HepG2 (cell line): ENCODE measurements around the gene CALD1. TPM values are rescaled to one million over a fixed set of nuclear protein-coding genes. Genes with fewer than 3 reads are reported as not detected.

ENCODE experiments used
- ATF7-NPFF ChIP-seq: sonication (generic); formaldehyde crosslinking; IDR thresholded peaks from 2 replicates; pipeline ENCODE4 v1.8.1; 2023; ENCODE audit warnings: mild to moderate bottlenecking, low read depth, missing genetic modification reagents, moderate library complexity
- DBP ChIP-seq: sonication (generic); formaldehyde crosslinking; IDR thresholded peaks from 2 replicates; pipeline ENCODE4 v1.4.0; 2020; ENCODE audit warnings: missing genetic modification reagents; ENCODE audit errors: not compliant biosample characterization
- GATAD1 ChIP-seq: IDR thresholded peaks from 2 replicates; pipeline ENCODE4 v1.6.1; 2016; ENCODE audit warnings: missing genetic modification reagents, missing compliant biosample characterization
- HNRNPUL1 ChIP-seq: fragments of 200-400 bp; formaldehyde crosslinking; IDR thresholded peaks from 2 replicates; pipeline ENCODE4 v1.6.1; 2017; ENCODE audit warnings: low read depth, mild to moderate bottlenecking, low read length, moderate library complexity
- KDM3A ChIP-seq: IDR thresholded peaks from 2 replicates; pipeline ENCODE4 v1.6.1; 2018; ENCODE audit warnings: low read depth, missing compliant biosample characterization
- MATR3 ChIP-seq: sonication (generic); formaldehyde crosslinking; IDR thresholded peaks from 2 replicates; pipeline ENCODE4 v1.4.0; 2020; ENCODE audit warnings: missing genetic modification reagents
- MNT ChIP-seq: fragments of 450-650 bp; IDR thresholded peaks from 2 replicates; pipeline ENCODE4 v1.6.1; 2016
- MTA1 ChIP-seq: sonication (generic); formaldehyde crosslinking; IDR thresholded peaks from 2 replicates; pipeline ENCODE4 v1.4.0; 2020; ENCODE audit warnings: missing genetic modification reagents, mild to moderate bottlenecking, borderline replicate concordance
- MTF2 ChIP-seq: sonication (generic); formaldehyde crosslinking; IDR thresholded peaks from 2 replicates; pipeline ENCODE4 v1.5.0; 2020; ENCODE audit warnings: missing genetic modification reagents, borderline replicate concordance
- NAIF1 ChIP-seq: sonication (generic); formaldehyde crosslinking; IDR thresholded peaks from 2 replicates; pipeline ENCODE4 v1.5.0; 2020; ENCODE audit warnings: mild to moderate bottlenecking, missing genetic modification reagents, borderline replicate concordance
- NFRKB ChIP-seq: fragments of 450-650 bp; IDR thresholded peaks from 2 replicates; pipeline ENCODE4 v1.6.1; 2017
- PATZ1 ChIP-seq: sonication (generic); formaldehyde crosslinking; IDR thresholded peaks from 2 replicates; pipeline ENCODE4 v1.4.0; 2020; ENCODE audit warnings: missing genetic modification reagents
- PCBP2 ChIP-seq: fragments of 200-400 bp; formaldehyde crosslinking; optimal IDR thresholded peaks from 2 replicates; pipeline ENCODE3; 2018; ENCODE audit warnings: low read length, low read depth; ENCODE audit not compliant: poor library complexity, severe bottlenecking
- PLSCR1 ChIP-seq: sonication (generic); formaldehyde crosslinking; IDR thresholded peaks from 2 replicates; pipeline ENCODE4 v1.5.0; 2020; ENCODE audit warnings: missing genetic modification reagents, mild to moderate bottlenecking, borderline replicate concordance
- PREB ChIP-seq: sonication (generic); formaldehyde crosslinking; IDR thresholded peaks from 2 replicates; pipeline ENCODE4 v1.4.0; 2020; ENCODE audit warnings: missing genetic modification reagents
- RFXANK ChIP-seq: IDR thresholded peaks from 2 replicates; pipeline ENCODE4 v1.6.1; 2016
- RXRB ChIP-seq: IDR thresholded peaks from 2 replicates; pipeline ENCODE4 v1.6.1; 2016; ENCODE audit warnings: borderline replicate concordance, missing genetic modification reagents, missing compliant biosample characterization
- TRIM24 ChIP-seq: sonication (generic); formaldehyde crosslinking; IDR thresholded peaks from 2 replicates; pipeline ENCODE4 v1.8.0; 2022; ENCODE audit warnings: mild to moderate bottlenecking, missing genetic modification reagents
- ZFYVE20 ChIP-seq: sonication (generic); formaldehyde crosslinking; IDR thresholded peaks from 2 replicates; pipeline ENCODE4 v1.8.0; 2023; ENCODE audit warnings: low read depth, mild to moderate bottlenecking, moderate library complexity, missing genetic modification reagents, borderline replicate concordance
- ZKSCAN8 ChIP-seq: IDR thresholded peaks from 2 replicates; pipeline ENCODE4 v1.6.1; 2016; ENCODE audit warnings: borderline replicate concordance, missing genetic modification reagents, missing compliant biosample characterization
- ZNF232 ChIP-seq: sonication (generic); formaldehyde crosslinking; IDR thresholded peaks from 2 replicates; pipeline ENCODE4 v1.4.0; 2020; ENCODE audit warnings: missing genetic modification reagents, borderline replicate concordance
- ZNF614 ChIP-seq: IDR thresholded peaks from 2 replicates; pipeline ENCODE4 v1.6.1; 2018; ENCODE audit warnings: missing biosample characterization, missing genetic modification reagents, inconsistent platforms, borderline replicate concordance
- ZSCAN25 ChIP-seq: sonication (generic); formaldehyde crosslinking; IDR thresholded peaks from 2 replicates; pipeline ENCODE4 v1.8.0; 2022; ENCODE audit warnings: mild to moderate bottlenecking, missing genetic modification reagents
- polyA plus RNA-seq, 8 experiments: library from polyadenylated mRNA; depleted of rRNA in 3 of 8; stranded (reverse) in 7 of 8; unstranded in 1 of 8; fragments of >200 nt; fragmentation: Illumina TruSeq in 4 of 8; extraction: Trizol in 4 of 8; gene quantifications; 2 replicates each; pipeline versions ENCODE4 v1.2.1 to v1.2.3, GENCODE V29; 2011 to 2016; ENCODE audit warnings: low read depth in 4 of 8, missing spikeins in 1 of 8, mixed read lengths in 1 of 8; ENCODE audit not compliant: insufficient read depth in 1 of 8
- total RNA-seq, 5 experiments: library from RNA; depleted of rRNA; stranded (reverse); fragments of >200 nt; fragmentation: Illumina TruSeq; extraction: Trizol; gene quantifications; 2 replicates each; pipeline ENCODE4 v1.2.3, GENCODE V29; 2016; ENCODE audit warnings: low read depth in 1 of 5

The CALD1 gene
- total and polyA plus RNA-seq, 2 of the 13 experiments (the other 11 are each of a cell fraction or from before 2014, with no cell fraction given): 53.0 to 112 TPM

- TF ChIP-seq DBP (no peak), ZNF232 (CRISPR knock-in tag) (no peak), PATZ1 (CRISPR knock-in tag) (peak; percentile 35; the same call in 1 of the 2 replicates), NFRKB (no peak), HNRNPUL1 (no peak), PREB (no peak), RFXANK (CRISPR knock-in tag) (peak; percentile 24; the same call in 1 of the 2 replicates), PCBP2 (no peak), ZFYVE20 (CRISPR knock-in tag) (no peak), ZKSCAN8 (no peak), ATF7-NPFF (no peak), MNT (no peak), PLSCR1 (CRISPR knock-in tag) (no peak), MTF2 (CRISPR knock-in tag) (no peak), ZSCAN25 (no peak), GATAD1 (peak; percentile 38; the same call in 1 of the 2 replicates), RXRB (peak; percentile 66), NAIF1 (CRISPR knock-in tag) (no peak), MTA1 (CRISPR knock-in tag) (no peak; the same call in 1 of the 2 replicates), TRIM24 (CRISPR knock-in tag) (no peak), KDM3A (CRISPR knock-in tag) (0 out of 2 replicates have a peak, but pooled peaks have one; percentile 14), MATR3 (no peak), ZNF614 (CRISPR knock-in tag) (peak; percentile 52; the same call in 1 of the 2 replicates)
Observed at GRCh38 chr7:134901389-134902020, 122.1 kb downstream of the CALD1 start (continued).
